ENCODE data around the gene FAM234A. TPM values are rescaled to one million over a fixed set of nuclear protein-coding genes. Genes with fewer than 3 reads are reported as not detected.

Gene FAM234A
- 63.4 TPM for polyA plus RNA-seq
- long read RNA-seq, donor 1, partial matches to known transcripts: 0 of 4 reads
- long read RNA-seq, donor 1, other reads (novel, unspliced or antisense): 0 of 4 reads
- long read RNA-seq, donor 2, transcript FAM234A-203 (13 exons, 3,213 nt): major isoform, 7 of 14 reads
- long read RNA-seq, donor 2, partial matches to known transcripts: 7 of 14 reads
- long read RNA-seq, donor 2, other reads (novel, unspliced or antisense): 0 of 14 reads
- long read RNA-seq, donor 3: 0 reads
- long read RNA-seq, donor 4, partial matches to known transcripts: 0 of 2 reads
- long read RNA-seq, donor 4, other reads (novel, unspliced or antisense): 0 of 2 reads
- long read RNA-seq, donor 5, partial matches to known transcripts: 0 of 2 reads
- long read RNA-seq, donor 5, other reads (novel, unspliced or antisense): 0 of 2 reads
- long read RNA-seq, donor 6, partial matches to known transcripts: 0 of 3 reads
- long read RNA-seq, donor 6, other reads (novel, unspliced or antisense): 0 of 3 reads
- long read RNA-seq, donor 7, partial matches to known transcripts: 0 of 2 reads
- long read RNA-seq, donor 7, other reads (novel, unspliced or antisense): 0 of 2 reads
- long read RNA-seq, donor 8, transcript FAM234A-203 (13 exons, 3,213 nt): major isoform, 8 of 9 reads
- long read RNA-seq, donor 8, partial matches to known transcripts: 0 of 9 reads
- long read RNA-seq, donor 8, other reads (novel, unspliced or antisense): 0 of 9 reads
- long read RNA-seq, donor 9, partial matches to known transcripts: 0 of 3 reads
- long read RNA-seq, donor 9, other reads (novel, unspliced or antisense): 0 of 3 reads
- long read RNA-seq, donor 10, partial matches to known transcripts: 5 of 9 reads
- long read RNA-seq, donor 10, other reads (novel, unspliced or antisense): 0 of 9 reads
- long read RNA-seq, donor 11, transcript FAM234A-203 (13 exons, 3,213 nt): major isoform, 5 of 5 reads
- long read RNA-seq, donor 11, partial matches to known transcripts: 0 of 5 reads
- long read RNA-seq, donor 11, other reads (novel, unspliced or antisense): 0 of 5 reads

- H3K4me1 ChIP-seq (ENCODE audit: control insufficient read depth, insufficient read depth, low read length): no peaks in the 10 kb centered on the region
- 0% methylated on average over 2 of the region's 85 CpGs for WGBS (ENCODE audit: insufficient coverage, low lambda C conversion rate)
- no peaks in the 10 kb centered on the region for H3K36me3 ChIP-seq (ENCODE audit: control insufficient read depth, insufficient read depth, low read length)
- peak within 1 kb of the TSS; percentile 77 for H3K4me3 ChIP-seq (ENCODE audit: low read length)
- no peaks in the 10 kb centered on the region for H3K27me3 ChIP-seq (ENCODE audit: control insufficient read depth, insufficient read depth, low read length)
- DNase-seq: peak; percentile 95
- peak within 1 kb of the TSS; percentile 98 for H3K27ac ChIP-seq (ENCODE audit: low read length)
- no peaks in the 10 kb centered on the region for H3K9me3 ChIP-seq (ENCODE audit: control insufficient read depth, low read depth, low read length)
These were observed at the start of gene FAM234A for GRCh38 chr16:234468-235305. TSS of gene FAM234A (plus strand) at chr16:234821. CDS start at chr16:254414, 19,593 bp downstream.

GRCh38 chr16:185213-185612 lies 49.4 kb upstream of the FAM234A start:
- Histone ChIP-seq H3K27ac (ENCODE audit: low read length) (no peak overlapping the region), H3K4me3 (ENCODE audit: low read length) (no peak overlapping the region), H3K9me3 (ENCODE audit: control insufficient read depth, low read depth, low read length) (no peaks in the 10 kb centered on the region), H3K36me3 (ENCODE audit: control insufficient read depth, insufficient read depth, low read length) (peaks cover 30% of the 10 kb centered on the region), H3K4me1 (ENCODE audit: control insufficient read depth, insufficient read depth, low read length) (peaks cover 6% of the 10 kb centered on the region), H3K27me3 (ENCODE audit: control insufficient read depth, insufficient read depth, low read length) (peaks cover 8% of the 10 kb centered on the region)
- WGBS (ENCODE audit: insufficient coverage, low lambda C conversion rate): no CpG with 5 or more reads among the region's 13 CpGs
- DNase-seq: no peak

- Histone ChIP-seq H3K4me3 (ENCODE audit: low read length) (no peak overlapping the region), H3K4me1 (ENCODE audit: control insufficient read depth, insufficient read depth, low read length) (peaks cover 4% of the 10 kb centered on the region), H3K36me3 (ENCODE audit: control insufficient read depth, insufficient read depth, low read length) (peaks cover 35% of the 10 kb centered on the region), H3K27ac (ENCODE audit: low read length) (no peak overlapping the region), H3K27me3 (ENCODE audit: control insufficient read depth, insufficient read depth, low read length) (peaks cover 4% of the 10 kb centered on the region), H3K9me3 (ENCODE audit: control insufficient read depth, low read depth, low read length) (no peaks in the 10 kb centered on the region)
- no CpG with 5 or more reads among the region's 11 CpGs for WGBS (ENCODE audit: insufficient coverage, low lambda C conversion rate)
- no peak for DNase-seq
These were observed 48.9 kb upstream of the FAM234A start for GRCh38 chr16:185691-186090.

- DNase-seq: no peak
- H3K36me3 ChIP-seq (ENCODE audit: control insufficient read depth, insufficient read depth, low read length): peaks cover 50% of the 10 kb centered on the region
- no CpG with 5 or more reads among the region's 8 CpGs for WGBS (ENCODE audit: insufficient coverage, low lambda C conversion rate)
- H3K4me3 ChIP-seq (ENCODE audit: low read length): no peak overlapping the region
- H3K4me1 ChIP-seq (ENCODE audit: control insufficient read depth, insufficient read depth, low read length): no peaks in the 10 kb centered on the region
- H3K9me3 ChIP-seq (ENCODE audit: control insufficient read depth, low read depth, low read length): no peaks in the 10 kb centered on the region
- no peaks in the 10 kb centered on the region for H3K27me3 ChIP-seq (ENCODE audit: control insufficient read depth, insufficient read depth, low read length)
- no peak overlapping the region for H3K27ac ChIP-seq (ENCODE audit: low read length)
These were observed 47.3 kb upstream of the FAM234A start for GRCh38 chr16:187330-187729.

- Histone ChIP-seq H3K27ac (ENCODE audit: low read length) (no peak overlapping the region), H3K27me3 (ENCODE audit: control insufficient read depth, insufficient read depth, low read length) (no peaks in the 10 kb centered on the region), H3K36me3 (ENCODE audit: control insufficient read depth, insufficient read depth, low read length) (peaks cover 59% of the 10 kb centered on the region), H3K9me3 (ENCODE audit: control insufficient read depth, low read depth, low read length) (no peaks in the 10 kb centered on the region), H3K4me3 (ENCODE audit: low read length) (no peak overlapping the region), H3K4me1 (ENCODE audit: control insufficient read depth, insufficient read depth, low read length) (no peaks in the 10 kb centered on the region)
- no peak for DNase-seq
- no CpG with 5 or more reads among the region's 8 CpGs for WGBS (ENCODE audit: insufficient coverage, low lambda C conversion rate)
These were observed 45.9 kb upstream of the FAM234A start for GRCh38 chr16:188674-189073.

GRCh38 chr16:189604-190186 lies 44.9 kb upstream of the FAM234A start:
- peaks cover 69% of the 10 kb centered on the region for H3K36me3 ChIP-seq (ENCODE audit: control insufficient read depth, insufficient read depth, low read length)
- H3K9me3 ChIP-seq (ENCODE audit: control insufficient read depth, low read depth, low read length): no peaks in the 10 kb centered on the region
- 90% methylated on average over 2 of the region's 34 CpGs for WGBS (ENCODE audit: insufficient coverage, low lambda C conversion rate)
- no peak for DNase-seq
- H3K27ac ChIP-seq (ENCODE audit: low read length): no peak overlapping the region
- H3K4me1 ChIP-seq (ENCODE audit: control insufficient read depth, insufficient read depth, low read length): no peaks in the 10 kb centered on the region
- no peak overlapping the region for H3K4me3 ChIP-seq (ENCODE audit: low read length)
- H3K27me3 ChIP-seq (ENCODE audit: control insufficient read depth, insufficient read depth, low read length): no peaks in the 10 kb centered on the region

- Histone ChIP-seq H3K9me3 (ENCODE audit: control insufficient read depth, low read depth, low read length) (no peaks in the 10 kb centered on the region), H3K27me3 (ENCODE audit: control insufficient read depth, insufficient read depth, low read length) (no peaks in the 10 kb centered on the region), H3K4me1 (ENCODE audit: control insufficient read depth, insufficient read depth, low read length) (no peaks in the 10 kb centered on the region), H3K36me3 (ENCODE audit: control insufficient read depth, insufficient read depth, low read length) (peaks cover 86% of the 10 kb centered on the region), H3K27ac (ENCODE audit: low read length) (no peak overlapping the region), H3K4me3 (ENCODE audit: low read length) (no peak overlapping the region)
- DNase-seq: no peak
- WGBS (ENCODE audit: insufficient coverage, low lambda C conversion rate): no CpG with 5 or more reads among the region's 4 CpGs
These were observed 42.8 kb upstream of the FAM234A start for GRCh38 chr16:191831-192230.

GRCh38 chr16:192686-193085 lies 41.9 kb upstream of the FAM234A start:
- Histone ChIP-seq H3K36me3 (ENCODE audit: control insufficient read depth, insufficient read depth, low read length) (peaks cover 86% of the 10 kb centered on the region), H3K9me3 (ENCODE audit: control insufficient read depth, low read depth, low read length) (no peaks in the 10 kb centered on the region), H3K4me3 (ENCODE audit: low read length) (no peak overlapping the region), H3K4me1 (ENCODE audit: control insufficient read depth, insufficient read depth, low read length) (no peaks in the 10 kb centered on the region), H3K27ac (ENCODE audit: low read length) (no peak overlapping the region), H3K27me3 (ENCODE audit: control insufficient read depth, insufficient read depth, low read length) (no peaks in the 10 kb centered on the region)
- no peak for DNase-seq
- WGBS (ENCODE audit: insufficient coverage, low lambda C conversion rate): 100% methylated on average over 4 of the region's 11 CpGs

- Histone ChIP-seq H3K4me1 (ENCODE audit: control insufficient read depth, insufficient read depth, low read length) (no peaks in the 10 kb centered on the region), H3K9me3 (ENCODE audit: control insufficient read depth, low read depth, low read length) (no peaks in the 10 kb centered on the region), H3K27ac (ENCODE audit: low read length) (no peak overlapping the region), H3K4me3 (ENCODE audit: low read length) (no peak overlapping the region), H3K27me3 (ENCODE audit: control insufficient read depth, insufficient read depth, low read length) (no peaks in the 10 kb centered on the region), H3K36me3 (ENCODE audit: control insufficient read depth, insufficient read depth, low read length) (peaks cover 89% of the 10 kb centered on the region)
- DNase-seq: no peak
- WGBS (ENCODE audit: insufficient coverage, low lambda C conversion rate): 100% methylated on average over 2 of the region's 15 CpGs
These were observed 41.2 kb upstream of the FAM234A start for GRCh38 chr16:193441-193840.

Data from large intestine (tissue), 12 donors.